22Rv1 (cell line): ENCODE data around the gene TEAD3.

Source experiments
- ZFX ChIP-seq: fragments of 450-650 bp; IDR thresholded peaks from 2 replicates; pipeline ENCODE4 v1.6.1; 2017; ENCODE audit warnings: antibody characterized with exemption, borderline replicate concordance
- TF ChIP-seq, protein P1 (sequence below): fragments of 450-650 bp; IDR thresholded peaks from 2 replicates; pipeline ENCODE4 v1.5.1; 2017; ENCODE audit warnings: mild to moderate bottlenecking

DNA sequence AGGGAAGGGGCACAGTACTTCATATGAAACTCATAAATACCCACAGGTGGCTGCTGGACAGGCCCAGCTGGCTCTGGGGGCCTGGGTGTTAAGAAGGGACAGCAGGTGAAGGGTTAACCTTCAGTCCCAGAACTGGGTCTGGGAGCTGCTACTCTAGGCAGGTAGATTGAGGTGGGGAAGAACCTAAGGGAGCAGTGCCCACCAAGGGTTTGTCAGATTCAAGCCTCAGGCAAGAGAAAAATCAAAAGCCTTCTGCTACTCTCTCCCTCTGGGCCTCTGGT lies 23.1 kb downstream of the TEAD3 start:
- TF ChIP-seq, protein P1, sequence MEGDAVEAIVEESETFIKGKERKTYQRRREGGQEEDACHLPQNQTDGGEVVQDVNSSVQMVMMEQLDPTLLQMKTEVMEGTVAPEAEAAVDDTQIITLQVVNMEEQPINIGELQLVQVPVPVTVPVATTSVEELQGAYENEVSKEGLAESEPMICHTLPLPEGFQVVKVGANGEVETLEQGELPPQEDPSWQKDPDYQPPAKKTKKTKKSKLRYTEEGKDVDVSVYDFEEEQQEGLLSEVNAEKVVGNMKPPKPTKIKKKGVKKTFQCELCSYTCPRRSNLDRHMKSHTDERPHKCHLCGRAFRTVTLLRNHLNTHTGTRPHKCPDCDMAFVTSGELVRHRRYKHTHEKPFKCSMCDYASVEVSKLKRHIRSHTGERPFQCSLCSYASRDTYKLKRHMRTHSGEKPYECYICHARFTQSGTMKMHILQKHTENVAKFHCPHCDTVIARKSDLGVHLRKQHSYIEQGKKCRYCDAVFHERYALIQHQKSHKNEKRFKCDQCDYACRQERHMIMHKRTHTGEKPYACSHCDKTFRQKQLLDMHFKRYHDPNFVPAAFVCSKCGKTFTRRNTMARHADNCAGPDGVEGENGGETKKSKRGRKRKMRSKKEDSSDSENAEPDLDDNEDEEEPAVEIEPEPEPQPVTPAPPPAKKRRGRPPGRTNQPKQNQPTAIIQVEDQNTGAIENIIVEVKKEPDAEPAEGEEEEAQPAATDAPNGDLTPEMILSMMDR = no peak
- TF ChIP-seq ZFX = no peak
